Stimulated activated CD8-positive, alpha-beta memory T cell treated with anti-CD3 and anti-CD28 coated beads, Interleukin-7, amount 100 ng/mL, for 24 hours (primary cell): ENCODE results near the gene ZNF264.
"Not testable (repeated sequence)": the region's sequence is repeated elsewhere in the genome, so short reads cannot be mapped to it uniquely, and the experiment has no call there.

Experiments
- DNase-seq: peaks from one replicate; pipeline ENCODE4 v3.0.0-alpha.2; 2020; ENCODE audit warnings: low read depth

ZNF264 gene

DNA sequence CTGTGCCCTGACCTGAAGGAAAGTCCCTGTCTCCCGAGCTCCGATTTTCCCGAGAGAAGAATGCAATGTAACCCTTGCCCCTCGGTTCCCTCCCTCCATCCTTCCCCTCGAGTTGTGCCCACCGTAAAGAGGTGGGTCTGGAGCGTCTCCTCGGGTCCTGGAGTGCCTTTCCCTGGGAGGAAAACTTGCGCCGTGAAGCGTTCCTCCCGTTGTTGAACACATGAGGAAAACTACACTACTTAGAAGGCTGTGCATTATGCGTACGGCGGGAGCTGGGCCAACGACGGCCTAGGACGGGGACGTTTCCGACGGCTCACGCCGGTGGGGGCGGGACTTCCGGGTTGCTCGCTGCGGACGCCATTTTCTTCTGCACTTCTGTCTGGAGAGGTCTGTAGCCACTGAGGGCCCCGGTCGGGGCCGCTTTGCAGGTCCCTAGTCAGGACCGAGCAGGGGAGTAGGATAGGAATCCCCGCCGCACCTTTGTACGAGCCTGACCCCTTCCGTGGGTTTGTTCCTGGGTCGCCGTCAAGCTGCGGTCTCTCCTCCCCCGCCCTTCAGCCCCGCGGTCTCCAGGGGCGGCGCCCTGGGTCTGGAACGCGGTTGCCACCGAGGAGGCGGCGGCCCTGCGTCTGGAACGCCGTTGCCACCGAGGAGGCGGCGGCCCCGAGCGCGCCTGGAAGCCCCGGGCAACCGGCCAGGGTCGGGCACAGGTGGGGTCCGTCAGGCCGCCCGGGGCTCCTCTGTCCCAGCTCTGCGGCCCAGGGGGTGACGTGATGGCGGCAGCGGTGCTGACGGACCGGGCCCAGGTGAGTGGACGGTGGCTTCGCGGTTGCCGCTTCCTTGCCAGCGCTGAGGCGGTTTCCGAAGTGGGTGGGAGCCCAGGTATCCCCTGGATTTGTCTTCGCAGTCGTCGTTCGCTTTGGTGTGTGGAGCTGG is at the start of gene ZNF264:
ZNF264 (plus strand) TSS at position 360 of the 936 bp plus-strand sequence; CDS start at position 774, 414 bp downstream.
- DNase-seq = peak; percentile 81

DNA sequence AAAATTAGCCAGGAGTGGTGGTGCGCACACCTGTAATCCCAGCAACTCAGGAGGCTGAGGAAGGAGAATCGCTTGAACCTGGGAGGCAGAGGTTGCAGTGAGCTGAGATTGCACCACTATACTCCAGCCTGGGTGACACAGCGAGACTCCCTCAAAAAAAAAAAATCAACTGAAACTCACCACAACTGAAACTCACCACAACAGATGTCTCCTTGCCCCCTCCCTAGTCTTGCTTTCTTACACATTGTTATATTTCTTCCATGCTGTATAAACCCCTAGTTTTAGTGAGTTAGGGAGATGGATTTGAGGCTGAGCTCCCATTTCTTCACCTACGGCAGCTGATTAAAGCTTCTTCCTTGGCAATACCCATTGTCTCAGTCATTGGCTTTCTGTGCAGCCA is 49.6 kb upstream of the ZNF264 start:
- DNase-seq = no peak

DNA sequence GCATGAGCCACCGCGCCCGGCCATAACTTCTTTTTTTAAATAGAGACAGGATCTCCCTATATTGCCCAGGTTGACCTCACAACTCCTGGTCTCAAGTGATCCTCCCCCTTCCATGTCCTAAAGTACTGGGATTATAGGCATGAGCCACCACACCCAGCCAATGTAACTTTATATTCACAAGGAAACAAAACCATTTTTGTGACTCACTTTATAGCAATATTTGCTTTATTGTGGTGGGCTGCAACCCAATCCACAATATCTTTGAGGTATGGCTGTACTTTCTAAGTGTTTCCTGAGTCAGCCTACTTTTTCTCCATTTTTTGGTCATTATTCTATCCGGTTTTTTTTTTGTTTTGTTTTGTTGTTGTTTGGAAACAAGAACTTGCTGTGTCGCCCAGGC is 38.4 kb upstream of the ZNF264 start:
- no peak for DNase-seq

DNA sequence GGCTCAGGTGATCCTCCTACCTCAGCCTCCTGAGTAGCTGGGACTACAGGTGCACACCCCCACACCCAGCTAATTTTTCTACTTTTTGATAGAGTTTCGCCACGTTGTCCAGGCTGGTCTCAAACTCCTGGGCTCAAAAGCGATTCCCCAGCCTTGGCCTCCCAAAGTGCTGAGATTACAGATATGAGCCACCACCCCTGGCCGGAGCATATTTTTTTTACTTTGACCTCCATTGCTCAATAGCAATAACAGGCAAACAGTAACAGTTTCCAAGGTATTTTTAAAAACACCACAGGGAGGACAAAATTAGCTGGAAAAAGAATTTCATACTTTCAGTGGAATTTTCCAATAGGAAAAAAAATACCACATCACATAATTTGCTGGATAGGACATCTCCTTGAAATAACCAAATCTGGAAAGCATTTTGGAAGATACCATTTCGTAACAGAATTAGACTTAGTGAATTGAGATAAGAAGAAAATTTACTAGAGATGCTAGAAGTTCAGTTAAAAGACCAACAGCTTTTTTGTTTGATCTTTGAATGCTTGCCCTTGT is 29.2 kb upstream of the ZNF264 start:
- DNase-seq = no peak

DNA sequence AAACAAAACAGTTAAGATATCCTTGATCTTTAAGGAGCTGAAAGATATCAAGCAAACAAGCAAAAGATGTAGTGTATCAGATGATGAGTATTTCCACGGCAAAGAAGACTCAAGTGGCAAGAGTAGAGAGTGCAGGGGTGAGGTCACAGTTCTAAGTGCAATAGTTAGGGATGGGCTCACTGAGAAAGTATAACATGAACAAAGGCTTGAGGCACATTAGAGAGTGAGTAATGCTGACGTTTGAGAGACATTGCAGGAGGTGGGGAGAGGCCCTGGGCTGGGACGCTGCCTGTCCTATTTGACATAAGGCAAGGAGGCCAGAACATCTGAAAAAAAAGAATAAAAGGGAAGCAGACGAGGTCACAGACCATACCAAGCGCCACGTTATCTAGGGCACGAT is 25.5 kb upstream of the ZNF264 start:
- DNase-seq = no peak

DNA sequence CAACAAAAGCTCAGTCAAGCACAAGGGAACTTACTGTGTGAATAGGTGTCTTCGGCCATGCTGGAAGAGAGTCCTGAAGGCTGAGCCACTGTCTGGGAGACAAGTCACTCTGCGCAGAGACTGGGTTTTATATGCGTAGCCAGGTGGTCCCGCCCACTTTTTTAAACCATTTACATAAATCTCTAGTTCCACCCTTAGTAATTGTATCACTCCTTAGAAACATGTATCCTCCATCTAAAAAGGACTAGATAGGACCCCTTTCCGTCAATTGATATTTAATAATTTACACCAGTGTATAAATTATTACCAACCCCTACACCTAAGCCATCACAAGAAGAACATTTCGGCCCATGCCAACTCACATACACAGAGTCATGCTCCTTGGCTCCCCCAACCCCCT is 23.9 kb upstream of the ZNF264 start, which contains the start of gene DUXA:
DUXA (minus strand) TSS at position 101 of the 400 bp plus-strand sequence; CDS start at position 59, 42 bp downstream.
- DNase-seq = no peak

DNA sequence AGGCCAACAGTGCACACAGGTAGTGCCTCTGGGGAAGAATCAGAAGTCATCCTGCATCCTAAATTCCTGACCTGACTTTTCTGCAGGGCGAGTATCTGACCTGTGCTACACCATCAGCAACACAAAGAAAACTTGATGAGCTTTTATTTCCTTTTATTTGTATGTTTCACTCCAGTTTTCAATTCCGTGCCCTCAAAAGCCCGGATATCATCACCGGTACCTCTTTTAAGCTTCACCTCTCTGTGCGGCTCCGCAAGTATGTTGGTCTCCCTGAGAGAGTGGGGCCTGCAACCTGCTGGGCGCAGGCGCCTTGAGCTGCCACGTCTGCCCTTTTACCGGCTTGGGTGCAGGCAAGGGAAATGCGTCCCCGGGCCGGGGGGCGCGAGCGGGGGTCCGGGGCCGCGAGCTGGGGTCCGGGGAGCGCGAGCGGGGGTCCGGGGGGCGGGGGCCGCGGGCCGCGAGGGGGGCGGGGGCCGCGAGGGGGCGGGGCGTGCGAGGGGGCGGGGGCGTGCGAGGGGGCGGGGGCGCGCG is 19.7 kb upstream of the ZNF264 start:
- no peak for DNase-seq

DNA sequence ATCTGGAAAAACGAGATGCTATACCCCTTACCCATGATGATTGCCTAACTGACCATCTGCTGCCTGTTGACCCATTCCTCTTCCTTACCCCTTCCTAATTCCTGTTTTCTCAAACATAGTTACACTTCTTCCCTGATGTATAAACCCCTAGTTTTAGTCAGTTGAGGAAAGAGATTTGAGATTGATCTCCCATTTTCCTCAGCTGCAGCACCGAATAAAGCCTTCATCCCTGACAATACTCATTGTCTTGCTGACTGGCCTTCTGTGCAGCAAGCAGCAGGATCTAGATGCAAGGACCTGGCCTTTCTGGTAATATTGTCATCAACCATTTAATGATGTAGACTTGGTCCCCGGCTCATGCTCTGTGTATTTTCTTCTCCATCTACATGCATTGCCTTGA is 999 bp upstream of the ZNF264 start:
- DNase-seq = no peak

DNA sequence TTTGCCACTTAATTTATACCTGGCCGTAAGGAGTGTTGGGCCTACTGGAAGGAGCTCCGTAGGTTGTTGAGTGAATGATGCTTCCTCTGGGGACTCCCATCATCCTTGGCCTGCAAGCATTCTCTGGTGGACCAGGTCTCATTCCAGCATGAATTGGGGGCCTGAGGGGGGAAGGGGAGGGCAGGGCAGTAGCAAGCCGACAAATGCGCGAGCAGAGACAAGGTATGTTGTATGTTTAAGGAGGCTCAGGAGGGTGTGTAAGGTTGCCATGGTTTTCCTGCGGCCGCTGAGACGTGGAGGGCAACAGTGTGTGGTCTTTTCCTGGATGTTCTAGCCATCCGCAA is 749 bp downstream of the ZNF264 start:
- DNase-seq = no peak

DNA sequence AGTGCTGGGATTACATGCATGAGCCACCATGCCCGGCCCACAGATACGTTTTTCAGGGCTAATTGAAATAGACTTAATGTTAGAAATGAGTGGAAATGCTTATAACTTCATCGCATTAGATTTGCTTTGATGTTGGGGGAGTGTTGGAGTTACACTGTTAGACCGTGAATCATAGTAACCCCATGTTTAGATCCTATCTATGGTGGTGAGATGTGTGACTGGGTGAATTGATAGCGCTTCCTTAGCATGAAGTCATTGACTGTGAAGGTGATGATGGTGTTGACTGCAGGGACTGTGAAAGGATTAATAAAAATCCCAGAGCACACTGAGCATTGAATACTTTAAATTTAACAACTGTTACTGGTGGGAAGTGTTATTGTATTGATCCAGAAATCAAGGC is 1.7 kb downstream of the ZNF264 start:
- DNase-seq = no peak

DNA sequence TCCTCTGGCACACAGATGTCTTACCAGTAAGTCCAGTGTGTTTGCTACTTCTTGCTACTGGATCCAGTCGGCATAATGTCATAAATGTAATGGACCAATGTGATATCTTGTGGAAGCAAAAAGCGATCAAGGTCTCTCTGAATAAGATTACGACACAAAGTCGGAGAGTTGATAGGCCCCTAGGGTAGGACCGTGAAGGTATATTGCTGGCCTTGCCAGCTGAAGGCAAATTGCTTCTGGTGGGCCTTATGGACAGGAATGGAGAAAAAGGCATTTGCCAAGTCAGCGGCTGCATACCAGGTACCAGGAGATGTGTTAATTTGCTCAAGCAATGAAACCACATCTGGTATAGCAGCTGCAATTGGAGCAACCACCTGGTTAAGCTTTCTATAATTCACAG is 6.6 kb downstream of the ZNF264 start:
- DNase-seq = not testable (repeated sequence)

DNA sequence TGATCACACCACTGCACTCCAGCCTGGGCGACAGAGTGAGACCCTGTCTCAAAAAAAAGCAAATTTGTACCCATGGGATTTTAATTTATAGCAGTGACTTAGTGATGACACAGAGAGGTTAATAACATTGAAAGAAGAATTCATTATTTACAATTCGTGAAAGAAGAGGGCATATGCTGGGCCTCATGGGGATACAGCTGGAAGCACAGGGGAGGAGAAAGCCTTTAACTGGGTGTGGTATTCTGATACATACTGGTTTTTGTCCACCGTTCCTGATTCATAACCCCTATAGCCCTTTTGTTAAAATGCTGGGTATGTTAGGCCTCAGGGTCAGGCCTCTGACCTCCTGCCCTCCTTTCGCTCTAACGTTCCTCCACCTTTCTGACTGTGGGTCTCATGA is 10.9 kb downstream of the ZNF264 start:
- DNase-seq = no peak

DNA sequence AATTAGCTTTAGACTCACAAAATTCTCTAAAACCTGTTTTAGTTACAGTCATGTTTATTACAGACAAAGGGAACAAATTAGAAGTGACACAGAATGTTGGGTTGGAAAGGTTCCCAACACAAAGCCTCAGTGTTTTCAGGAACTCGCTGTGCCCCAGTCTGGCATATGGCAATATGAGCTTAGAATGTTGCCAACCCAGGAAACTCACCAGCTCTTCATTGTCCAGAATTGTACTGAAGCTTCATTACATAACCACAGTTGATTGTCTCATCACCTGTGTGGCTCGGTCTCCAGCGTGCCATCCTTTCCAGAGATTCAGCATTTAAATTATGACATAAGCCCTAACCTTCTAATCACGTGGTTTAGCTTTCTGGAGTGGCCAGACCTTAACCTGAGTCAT is 19.1 kb downstream of the ZNF264 start:
- DNase-seq = no peak

DNA sequence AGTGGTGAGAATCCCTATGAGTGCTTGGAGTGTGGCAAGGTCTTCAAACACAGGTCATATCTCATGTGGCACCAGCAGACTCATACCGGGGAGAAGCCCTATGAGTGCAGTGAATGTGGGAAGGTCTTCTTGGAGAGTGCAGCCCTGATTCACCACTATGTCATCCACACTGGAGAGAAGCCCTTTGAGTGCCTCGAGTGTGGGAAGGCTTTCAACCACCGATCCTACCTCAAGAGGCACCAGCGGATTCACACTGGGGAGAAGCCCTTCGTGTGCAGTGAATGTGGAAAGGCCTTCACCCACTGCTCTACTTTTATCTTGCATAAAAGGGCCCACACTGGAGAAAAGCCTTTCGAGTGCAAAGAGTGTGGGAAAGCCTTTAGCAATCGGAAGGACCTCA is 20.8 kb downstream of the ZNF264 start:
- no peak for DNase-seq

DNA sequence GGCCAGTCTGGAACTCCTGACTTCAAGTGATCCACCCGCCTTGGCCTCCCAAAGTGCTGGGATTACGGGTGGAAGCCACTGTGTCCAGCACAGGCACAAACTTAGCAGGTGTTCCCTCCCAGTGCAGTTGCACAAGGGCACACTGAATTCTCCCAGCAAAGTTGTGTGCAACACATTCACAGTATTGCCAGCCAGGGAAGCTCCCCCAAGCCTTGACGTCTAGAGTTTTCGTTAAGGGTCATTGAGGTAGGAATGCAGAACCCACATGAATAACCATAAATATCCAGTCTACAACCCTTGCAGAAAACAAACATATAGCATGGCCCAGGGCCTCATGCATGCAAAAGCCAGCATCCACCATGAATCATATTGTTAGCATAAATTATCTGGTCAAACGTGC is 36.2 kb downstream of the ZNF264 start:
- DNase-seq = no peak

DNA sequence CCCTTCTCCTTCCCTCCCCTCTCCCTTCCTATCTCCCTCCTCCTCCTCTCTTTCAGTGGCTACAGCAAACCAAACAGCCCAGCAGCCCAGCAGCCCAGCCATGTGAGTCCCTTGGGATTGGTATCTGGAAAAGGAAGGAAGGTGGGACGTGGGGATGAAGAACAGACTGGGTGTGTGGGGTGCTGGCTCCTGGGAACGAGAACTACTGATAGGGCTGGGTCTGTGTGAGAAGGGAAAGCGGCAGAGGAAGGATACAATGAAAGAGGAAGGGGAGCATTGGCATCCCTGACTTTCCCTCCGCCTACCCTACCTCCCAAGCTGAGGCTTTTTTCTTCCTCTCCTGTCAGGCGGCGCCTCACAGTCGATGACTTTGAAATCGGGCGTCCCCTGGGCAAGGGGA is 40.4 kb downstream of the ZNF264 start:
- no peak for DNase-seq

DNA sequence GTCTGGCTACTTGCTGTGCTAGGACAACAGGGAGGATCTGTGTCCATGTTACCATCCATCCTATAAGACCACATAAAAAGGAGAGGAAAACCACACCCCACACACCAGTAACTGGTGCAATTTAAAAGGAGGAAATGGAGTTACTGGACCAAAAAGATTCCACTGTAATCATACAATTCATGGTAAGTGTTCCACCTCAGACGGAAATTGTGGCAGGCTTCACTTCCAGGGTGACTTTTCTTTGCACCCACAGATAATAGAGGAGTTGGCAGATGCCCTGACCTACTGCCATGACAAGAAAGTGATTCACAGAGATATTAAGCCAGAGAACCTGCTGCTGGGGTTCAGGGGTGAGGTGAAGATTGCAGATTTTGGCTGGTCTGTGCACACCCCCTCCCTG is 41.9 kb downstream of the ZNF264 start:
- no peak for DNase-seq

DNA sequence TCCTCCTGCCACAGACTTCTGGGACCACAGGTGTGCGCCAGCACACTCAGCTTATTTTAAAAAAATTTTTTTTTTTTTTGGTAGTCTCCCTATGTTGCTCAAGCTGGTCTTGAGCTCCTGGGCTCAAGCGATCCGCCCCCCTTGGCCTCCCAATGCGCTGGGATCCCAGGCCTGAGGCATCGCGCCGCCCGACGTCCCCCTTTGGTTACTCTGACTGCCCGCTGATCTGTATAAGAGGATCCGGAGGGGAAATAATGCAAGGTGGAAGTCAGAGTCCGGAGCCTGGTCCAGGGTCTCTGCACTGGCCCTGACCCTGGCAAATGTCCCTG is 48.6 kb downstream of the ZNF264 start:
- no peak for DNase-seq

DNA sequence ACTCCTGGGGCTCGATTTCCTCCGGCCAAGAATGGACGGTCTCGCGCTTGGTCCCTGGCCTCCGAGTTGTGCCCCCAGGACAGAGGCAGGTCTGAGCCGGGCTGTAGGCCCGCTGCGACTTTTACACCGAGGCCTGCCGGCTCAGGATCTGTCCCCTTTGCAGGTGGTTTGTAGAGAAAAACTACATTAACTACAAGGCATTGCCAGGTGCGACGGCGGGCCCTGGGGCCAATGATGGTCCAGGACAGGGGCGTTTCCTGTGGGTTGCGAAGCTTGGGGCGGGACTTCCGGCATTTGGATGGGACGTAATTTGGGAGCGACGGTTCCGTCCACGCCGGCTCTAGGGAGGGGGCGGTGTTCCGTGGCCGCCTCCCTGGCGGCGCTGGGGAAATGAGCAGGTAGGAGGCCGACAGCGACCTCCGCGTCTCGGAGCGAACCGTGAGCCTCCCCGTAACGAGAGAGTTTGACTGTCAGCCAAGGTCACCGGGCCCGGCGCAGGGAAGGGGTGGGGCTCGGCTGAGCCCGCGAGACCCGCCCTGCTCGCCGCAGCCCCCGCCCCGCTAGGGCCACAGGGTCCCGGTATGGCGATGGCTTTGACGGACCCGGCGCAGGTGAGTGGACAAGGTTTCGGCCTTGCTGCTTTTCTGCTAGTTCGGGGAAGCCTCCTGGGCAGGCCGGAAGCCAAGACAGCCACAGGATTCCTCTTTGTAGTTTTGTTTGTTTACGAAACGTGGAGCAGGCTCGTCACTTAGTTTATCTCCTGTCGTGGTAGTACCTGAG is 49.2 kb downstream of the ZNF264 start, which contains the start of gene ZNF805:
ZNF805 (plus strand) TSS at position 322 of the 780 bp plus-strand sequence; CDS start at position 582, 260 bp downstream.
- peak; percentile 92 for DNase-seq

DNA sequence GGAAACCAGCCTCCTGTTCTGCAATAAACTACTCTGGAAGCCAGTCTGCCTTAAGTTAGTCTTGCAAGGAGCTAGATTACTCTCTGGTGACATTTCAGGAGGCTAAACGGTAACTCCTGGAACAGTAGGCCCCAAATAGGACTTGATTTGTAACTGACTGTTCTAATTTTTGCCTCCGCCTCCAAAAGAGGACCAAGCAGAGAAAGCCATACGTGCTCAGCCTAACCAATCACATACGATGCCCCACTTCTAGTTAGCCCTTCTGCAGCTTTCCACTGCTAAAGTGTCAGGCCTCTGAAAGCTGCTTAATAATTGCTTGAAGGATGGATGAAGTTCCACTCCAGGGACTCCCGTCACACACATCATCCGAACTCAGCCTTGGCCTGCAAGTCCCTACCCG is 49.9 kb downstream of the ZNF264 start:
- DNase-seq = no peak

DNA sequence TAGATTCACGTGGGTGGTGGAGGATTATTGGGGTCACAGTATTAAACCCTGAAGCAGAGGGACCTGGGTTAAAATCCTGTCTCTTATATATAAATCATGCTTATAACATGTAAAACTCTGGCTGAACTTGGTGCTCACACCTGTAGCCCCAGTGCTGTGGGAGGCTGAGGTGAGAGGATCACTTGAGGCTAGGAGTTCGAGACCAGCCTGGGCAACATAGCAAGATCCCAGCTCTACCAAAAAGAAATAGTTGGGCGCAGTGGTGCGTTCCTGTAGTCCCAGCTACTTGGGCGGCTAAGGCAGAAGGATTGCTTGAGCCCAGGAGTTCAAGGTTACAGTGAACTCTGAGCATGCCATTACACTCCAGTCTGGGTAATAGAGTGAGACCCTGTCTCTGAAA is 51.5 kb downstream of the ZNF264 start:
- DNase-seq = no peak

DNA sequence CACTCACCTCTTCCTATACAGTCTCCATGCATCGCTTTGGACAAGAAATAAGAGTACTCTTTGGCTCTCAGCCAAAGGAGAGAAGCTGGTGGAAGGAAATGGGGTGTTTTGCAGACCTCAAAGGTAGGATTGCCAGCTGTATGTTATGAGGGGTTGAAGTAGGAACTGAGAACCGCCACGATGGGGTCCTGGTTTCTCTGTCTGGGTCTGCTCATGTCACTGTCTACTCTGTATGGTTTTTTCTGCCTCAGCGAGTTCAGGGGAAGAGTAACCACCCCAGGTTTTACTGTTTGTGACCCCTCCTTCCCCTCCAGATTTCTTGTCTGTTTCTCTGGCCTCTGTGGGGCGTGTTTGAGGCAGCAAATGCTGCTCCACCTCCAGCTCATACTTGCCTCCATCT is 53.2 kb downstream of the ZNF264 start:
- DNase-seq = no peak

DNA sequence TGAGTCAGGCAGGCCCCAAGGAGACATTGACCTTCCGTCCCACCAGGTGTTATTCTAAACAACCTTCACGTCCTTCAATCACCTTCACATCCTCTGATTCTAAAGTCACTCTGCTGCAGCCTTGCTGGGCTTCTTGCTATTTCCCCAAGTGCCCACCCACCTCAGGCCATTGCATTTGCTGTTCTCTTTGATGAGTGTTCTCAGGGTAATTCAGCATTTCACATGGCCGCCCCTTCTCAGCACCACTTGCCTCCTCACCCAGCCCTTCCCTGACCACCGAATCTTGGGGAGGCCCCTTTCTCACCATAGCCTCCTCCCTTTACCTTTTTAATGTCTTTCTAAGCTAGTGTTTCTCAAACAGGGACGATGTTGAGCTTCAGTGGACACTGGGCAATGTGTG is 53.8 kb downstream of the ZNF264 start:
- DNase-seq = no peak
